HEK293T (cell line): Measurements from ENCODE around the gene FOXO3.

Experiments
- CTCF ChIA-PET: fragments of 350-600 bp; formaldehyde crosslinking; extraction: SDS; loops from one replicate; lab custom pipeline; 2021; ENCODE audit warnings: antibody characterized with exemption, inconsistent platforms; lab: Yijun Ruan, JAX
- POLR2A ChIA-PET: fragments of 350-600 bp; formaldehyde crosslinking; extraction: SDS; loops from one replicate; lab custom pipeline; 2020; ENCODE audit warnings: antibody characterized with exemption, inconsistent platforms; lab: Yijun Ruan, JAX
- DNase-seq: peaks from one replicate; pipeline ENCODE4 v3.0.0; 2012; ENCODE audit warnings: mixed read lengths; ENCODE audit errors: extremely low spot score
- ARNT ChIP-seq: fragments of 450-650 bp; IDR thresholded peaks from 2 replicates; pipeline ENCODE4 v1.6.1; 2017; ENCODE audit warnings: mild to moderate bottlenecking
- BHLHE40 ChIP-seq: fragments of 450-650 bp; IDR thresholded peaks from 2 replicates; pipeline ENCODE4 v1.6.1; 2016; ENCODE audit warnings: mild to moderate bottlenecking, moderate library complexity, borderline replicate concordance
- CTBP1 ChIP-seq: fragments of 450-650 bp; IDR thresholded peaks from 2 replicates; pipeline ENCODE4 v1.6.1; 2016; ENCODE audit warnings: borderline replicate concordance
- ELF4 ChIP-seq: fragments of 450-650 bp; IDR thresholded peaks from 2 replicates; pipeline ENCODE4 v1.6.1; 2017; ENCODE audit warnings: antibody characterized with exemption
- FOXA1 ChIP-seq: fragments of 450-650 bp; IDR thresholded peaks from 2 replicates; pipeline ENCODE4 v1.6.1; 2016; ENCODE audit warnings: mild to moderate bottlenecking
- FOXK2 ChIP-seq: fragments of 450-650 bp; IDR thresholded peaks from 2 replicates; pipeline ENCODE4 v1.6.1; 2016; ENCODE audit warnings: mild to moderate bottlenecking
- FOXM1 ChIP-seq: fragments of 450-650 bp; IDR thresholded peaks from 2 replicates; pipeline ENCODE4 v1.6.1; 2017; ENCODE audit warnings: mild to moderate bottlenecking, borderline replicate concordance
- HDGF ChIP-seq: fragments of 450-650 bp; IDR thresholded peaks from 2 replicates; pipeline ENCODE4 v1.6.1; 2017; ENCODE audit warnings: antibody characterized with exemption, borderline replicate concordance
- L3MBTL2 ChIP-seq: fragments of 450-650 bp; conservative IDR thresholded peaks from 2 replicates; pipeline ENCODE4 v1.6.1; 2016; ENCODE audit warnings: mild to moderate bottlenecking
- LEF1 ChIP-seq: fragments of 450-650 bp; IDR thresholded peaks from 2 replicates; pipeline ENCODE4 v1.6.1; 2017; ENCODE audit warnings: mild to moderate bottlenecking, borderline replicate concordance
- NFRKB ChIP-seq: fragments of 450-650 bp; IDR thresholded peaks from 2 replicates; pipeline ENCODE4 v1.6.1; 2016; ENCODE audit warnings: mild to moderate bottlenecking, moderate library complexity
- PKNOX1 ChIP-seq: fragments of 450-650 bp; IDR thresholded peaks from 2 replicates; pipeline ENCODE4 v1.6.1; 2016
- SP1 ChIP-seq: fragments of 450-650 bp; IDR thresholded peaks from 2 replicates; pipeline ENCODE4 v1.6.1; 2017
- SUZ12 ChIP-seq: fragments of 450-650 bp; IDR thresholded peaks from 2 replicates; pipeline ENCODE4 v1.6.1; 2016; ENCODE audit warnings: mild to moderate bottlenecking
- TARDBP ChIP-seq: fragments of 450-650 bp; IDR thresholded peaks from 2 replicates; pipeline ENCODE4 v1.6.1; 2016
- ZNF384 ChIP-seq: fragments of 450-650 bp; IDR thresholded peaks from 2 replicates; pipeline ENCODE4 v1.6.1; 2016

Gene FOXO3

GRCh38 chr6:108581932-108582475, 21.3 kb downstream of the FOXO3 start:
- ChIA-PET POLR2A (no interaction called here), CTCF (interaction anchor here (0.6 kb wide), 1 partner anchor 93 kb away, joined by 3 read pairs; no protein-coding TSS in a partner anchor)
- TF ChIP-seq SUZ12 (no peak), TARDBP (no peak), ARNT (no peak), ELF4 (no peak), FOXM1 (no peak)
- DNase-seq: no peak

- no peak for TF ChIP-seq SUZ12
- no peak for TF ChIP-seq FOXK2
- no peak for TF ChIP-seq FOXM1
- TF ChIP-seq PKNOX1: no peak
- no peak for TF ChIP-seq ARNT
- TF ChIP-seq L3MBTL2: no peak
- CTCF ChIA-PET: no interaction called here
- POLR2A ChIA-PET: no interaction called here
- no peak for DNase-seq
Observed at GRCh38 chr6:108582618-108583017, 21.9 kb downstream of the FOXO3 start.

GRCh38 chr6:108584323-108584722, 23.6 kb downstream of the FOXO3 start:
- POLR2A ChIA-PET: no interaction called here
- CTCF ChIA-PET: no interaction called here
- TF ChIP-seq ZNF384 (no peak), HDGF (no peak), TARDBP (no peak), SP1 (no peak), FOXM1 (no peak), ARNT (no peak), SUZ12 (no peak), CTBP1 (no peak), PKNOX1 (no peak), FOXA1 (no peak), NFRKB (no peak), LEF1 (no peak), L3MBTL2 (no peak)
- no peak for DNase-seq

- ChIA-PET CTCF (no interaction called here), POLR2A (no interaction called here)
- DNase-seq: no peak
- TF ChIP-seq CTBP1 (no peak), SP1 (no peak), ELF4 (no peak), HDGF (no peak), NFRKB (no peak), BHLHE40 (no peak), ARNT (no peak), ZNF384 (no peak), FOXM1 (no peak), SUZ12 (no peak), TARDBP (no peak)
Observed at GRCh38 chr6:108585359-108585758, 24.6 kb downstream of the FOXO3 start.

- CTCF ChIA-PET: no interaction called here
- POLR2A ChIA-PET: no interaction called here
- peak; percentile 1; the same call in 1 of the 2 replicates for TF ChIP-seq PKNOX1
- TF ChIP-seq FOXA1: no peak
- no peak for DNase-seq
Observed at GRCh38 chr6:108585921-108586536, 25.3 kb downstream of the FOXO3 start.

- no peak for TF ChIP-seq FOXM1
- no peak for TF ChIP-seq LEF1
- TF ChIP-seq L3MBTL2: no peak
- ChIA-PET POLR2A (interaction anchor here (0.9 kb wide), 1 partner anchor 29 kb away, joined by 3 read pairs; no protein-coding TSS in a partner anchor), CTCF (no interaction called here)
- DNase-seq: no peak
Observed at GRCh38 chr6:108587258-108588059, 26.7 kb downstream of the FOXO3 start.

- TF ChIP-seq SUZ12: no peak
- no peak for TF ChIP-seq HDGF
- no peak for TF ChIP-seq ELF4
- TF ChIP-seq NFRKB: no peak
- TF ChIP-seq BHLHE40: no peak
- POLR2A ChIA-PET: no interaction called here
- CTCF ChIA-PET: no interaction called here
- no peak for DNase-seq
Observed at GRCh38 chr6:108588586-108588985, 27.9 kb downstream of the FOXO3 start.
